SH-SY5Y (cell line): ENCODE data around the gene CCDC116.

Experiments
- GATA2 ChIP-seq: IDR thresholded peaks from 2 replicates; pipeline ENCODE4 v1.6.1; 2011; ENCODE audit warnings: mild to moderate bottlenecking, low read depth, low read length
- GATA3 ChIP-seq: IDR thresholded peaks from 2 replicates; pipeline ENCODE4 v1.6.1; 2011; ENCODE audit warnings: low read depth, mild to moderate bottlenecking, low read length, moderate library complexity

The CCDC116 gene

GRCh38 chr22:21651521-21652009 is 19.0 kb downstream of the CCDC116 start:
- TF ChIP-seq GATA3, result no peak
- TF ChIP-seq GATA2, result no peak

- no peak for TF ChIP-seq GATA3
- no peak for TF ChIP-seq GATA2
These were observed 19.5 kb downstream of the CCDC116 start for GRCh38 chr22:21652010-21652546.

GRCh38 chr22:21652547-21653545 is 20.3 kb downstream of the CCDC116 start:
- TF ChIP-seq GATA3, result no peak
- TF ChIP-seq GATA2, result no peak

GRCh38 chr22:21657020-21657359 is 24.4 kb downstream of the CCDC116 start:
- TF ChIP-seq GATA3, result no peak
- TF ChIP-seq GATA2, result no peak

- TF ChIP-seq GATA3 (no peak), GATA2 (no peak)
These were observed 24.9 kb downstream of the CCDC116 start for GRCh38 chr22:21657360-21658032.

- TF ChIP-seq GATA2 (no peak), GATA3 (no peak)
These were observed 27.4 kb downstream of the CCDC116 start for GRCh38 chr22:21659864-21660525.

- no peak for TF ChIP-seq GATA2
- TF ChIP-seq GATA3, result no peak
These were observed 28.3 kb downstream of the CCDC116 start for GRCh38 chr22:21660904-21661303.

- TF ChIP-seq GATA3 (no peak), GATA2 (no peak)
These were observed 29.4 kb downstream of the CCDC116 start for GRCh38 chr22:21661991-21662390.

GRCh38 chr22:21663738-21664137 is 31.2 kb downstream of the CCDC116 start:
- TF ChIP-seq GATA3 (no peak), GATA2 (no peak)

- TF ChIP-seq GATA3 (no peak), GATA2 (no peak)
These were observed 32.7 kb downstream of the CCDC116 start for GRCh38 chr22:21665047-21665851.

GRCh38 chr22:21666786-21667185 is 34.2 kb downstream of the CCDC116 start:
- TF ChIP-seq GATA2 (no peak), GATA3 (no peak)

GRCh38 chr22:21669026-21669425 is 36.5 kb downstream of the CCDC116 start:
- no peak for TF ChIP-seq GATA3
- TF ChIP-seq GATA2, result no peak

- TF ChIP-seq GATA3 (no peak), GATA2 (no peak)
These were observed 39.6 kb downstream of the CCDC116 start for GRCh38 chr22:21672107-21672629.
